Left lung (tissue), 10 donors: ENCODE results near the gene GRIN2C. TPM values are rescaled to one million over a fixed set of nuclear protein-coding genes. Genes with fewer than 3 reads are reported as not detected.

Source experiments
- ATAC-seq: fragments of 200-7000 bp; cut with Tn5 transposase; one replicate; pipeline ENCODE4 v1.9.1; 2020; ENCODE audit warnings: moderate library complexity
- DNase-seq, 4 donors: peaks; one replicate each; pipeline ENCODE4 v3.0.0-alpha.2; 2013 to 2020
- H3K27ac ChIP-seq, 2 donors: fragments of 200-600 bp; sonication (generic) in 1 of 2; one replicate each; pipeline versions ENCODE4 v1.5.0 to v1.8.0; 2020 to 2021
- H3K27me3 ChIP-seq, 2 donors: fragments of 200-600 bp; sonication (generic) in 1 of 2; one replicate each; pipeline versions ENCODE4 v1.5.0 to v1.8.0; 2020 to 2021
- H3K36me3 ChIP-seq, 2 donors: fragments of 200-600 bp; sonication (generic) in 1 of 2; one replicate each; pipeline versions ENCODE4 v1.5.0 to v1.8.0; 2020 to 2021
- H3K4me1 ChIP-seq, 2 donors: fragments of 200-600 bp; one replicate each; pipeline ENCODE4 v1.8.0; 2021
- H3K4me3 ChIP-seq, 2 donors: fragments of 200-600 bp; sonication (generic) in 1 of 2; one replicate each; pipeline versions ENCODE4 v1.5.0 to v1.8.0; 2020 to 2021; ENCODE audit warnings: mild to moderate bottlenecking in 1 of 2
- H3K9me3 ChIP-seq, 2 donors: fragments of 200-600 bp; sonication (generic) in 1 of 2; one replicate each; pipeline versions ENCODE4 v1.5.0 to v1.8.0; 2020 to 2021
- intact Hi-C, 2 donors: fragments of 100-400 bp; cut with DNase I; formaldehyde crosslinking; loops; one replicate each; pipeline versions ENCODE4 v1.11.2 to v1.14.2; 2022
- polyA plus RNA-seq, 6 donors: library from polyadenylated mRNA; unstranded; fragments of 120-200 nt; gene quantifications; one replicate each; pipeline ENCODE4 v1.2.1, GENCODE V29; 2013; ENCODE audit not compliant: insufficient read length in 6 of 6
- total RNA-seq, 2 donors: library from RNA; stranded (reverse); fragmentation: NEBNext Ultra II Directional; extraction: Animal tissue kit (Norgen Biotek cat#: 25700); gene quantifications; one replicate each; pipeline ENCODE4 v1.2.1, GENCODE V29; 2021
- TF ChIP-seq, protein P1 (sequence below), 2 donors: fragments of 200-600 bp; sonication (generic) in 1 of 2; IDR thresholded peaks; one replicate each; pipeline versions ENCODE4 v1.5.0 to v1.8.0; 2021; ENCODE audit warnings: antibody characterized with exemption in 2 of 2
- donor health status: DM: no; HTN: yes; CAD: no.
- donor health status: DM: no; HTN: no; CAD: no.

The GRIN2C gene
- total and polyA plus RNA-seq, 8 donors = 0.15 to 0.43 (median 0.26) TPM; not detected in 1

DNA sequence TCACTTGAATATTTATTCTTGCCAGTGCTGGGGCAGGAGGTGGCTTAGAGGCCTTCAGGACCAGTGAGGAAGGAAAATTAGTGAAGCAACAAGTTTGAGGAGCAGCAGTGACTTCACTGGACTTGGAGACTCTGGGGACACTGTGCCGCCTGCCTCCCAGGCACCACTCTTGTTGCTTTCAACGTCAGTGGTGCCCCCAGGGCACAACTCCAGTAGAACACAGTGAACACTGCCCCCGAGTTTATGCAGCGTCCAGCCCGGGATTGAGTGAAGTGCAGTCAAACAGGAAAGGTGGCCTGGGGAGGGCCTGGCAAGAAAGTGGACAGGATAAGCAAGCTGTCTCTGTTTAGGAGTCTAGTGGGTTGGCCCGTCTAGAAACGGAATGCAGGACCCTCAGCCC, 59.2 kb downstream of the GRIN2C start:
- H3K27me3 ChIP-seq = no peaks in the 10 kb centered on the region
- H3K4me1 ChIP-seq = no peaks in the 10 kb centered on the region
- peaks cover 0 to 90% of the 10 kb centered on the region in 2 donors for H3K36me3 ChIP-seq
- intact Hi-C loops = no loop called here
- no peak overlapping the region for H3K4me3 ChIP-seq
- no peak for DNase-seq
- TF ChIP-seq, protein P1, sequence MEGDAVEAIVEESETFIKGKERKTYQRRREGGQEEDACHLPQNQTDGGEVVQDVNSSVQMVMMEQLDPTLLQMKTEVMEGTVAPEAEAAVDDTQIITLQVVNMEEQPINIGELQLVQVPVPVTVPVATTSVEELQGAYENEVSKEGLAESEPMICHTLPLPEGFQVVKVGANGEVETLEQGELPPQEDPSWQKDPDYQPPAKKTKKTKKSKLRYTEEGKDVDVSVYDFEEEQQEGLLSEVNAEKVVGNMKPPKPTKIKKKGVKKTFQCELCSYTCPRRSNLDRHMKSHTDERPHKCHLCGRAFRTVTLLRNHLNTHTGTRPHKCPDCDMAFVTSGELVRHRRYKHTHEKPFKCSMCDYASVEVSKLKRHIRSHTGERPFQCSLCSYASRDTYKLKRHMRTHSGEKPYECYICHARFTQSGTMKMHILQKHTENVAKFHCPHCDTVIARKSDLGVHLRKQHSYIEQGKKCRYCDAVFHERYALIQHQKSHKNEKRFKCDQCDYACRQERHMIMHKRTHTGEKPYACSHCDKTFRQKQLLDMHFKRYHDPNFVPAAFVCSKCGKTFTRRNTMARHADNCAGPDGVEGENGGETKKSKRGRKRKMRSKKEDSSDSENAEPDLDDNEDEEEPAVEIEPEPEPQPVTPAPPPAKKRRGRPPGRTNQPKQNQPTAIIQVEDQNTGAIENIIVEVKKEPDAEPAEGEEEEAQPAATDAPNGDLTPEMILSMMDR (IDR thresholded peaks at IDR 0.05) = no peak
- ATAC-seq = no peak
- H3K9me3 ChIP-seq = no peaks in the 10 kb centered on the region
- no peak overlapping the region for H3K27ac ChIP-seq

DNA sequence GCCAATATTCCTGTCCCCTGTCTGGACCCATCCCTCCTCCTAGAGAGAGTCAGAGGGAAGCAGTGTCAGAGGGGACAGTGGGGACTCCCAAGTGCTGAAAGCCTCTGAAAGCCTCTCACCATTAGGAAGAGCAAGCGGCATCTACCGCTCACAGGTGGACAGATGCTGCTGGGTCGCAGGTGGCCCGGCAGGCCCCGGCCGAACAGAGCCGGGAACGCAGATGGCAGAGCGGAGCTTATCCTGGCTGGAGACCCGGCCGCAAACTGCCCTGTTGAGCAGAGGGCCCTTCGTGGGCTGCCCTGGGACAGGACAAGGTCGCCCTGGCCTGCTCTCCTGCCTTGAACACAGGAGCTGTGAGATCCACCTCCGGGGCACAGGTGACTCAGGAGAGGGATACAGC, 60.6 kb downstream of the GRIN2C start:
- DNase-seq = no peak
- intact Hi-C loops = loop anchor here in 1 of 2 donors (5.0 kb wide), 1 partner anchor 113 kb away; no protein-coding TSS in a partner anchor
- H3K9me3 ChIP-seq = no peaks in the 10 kb centered on the region
- no peaks in the 10 kb centered on the region for H3K4me1 ChIP-seq
- no peak overlapping the region for H3K27ac ChIP-seq
- peaks cover 0 to 93% of the 10 kb centered on the region in 2 donors for H3K36me3 ChIP-seq
- ATAC-seq = no peak
- TF ChIP-seq, protein P1 (IDR thresholded peaks at IDR 0.05) = no peak
- no peaks in the 10 kb centered on the region for H3K27me3 ChIP-seq
- no peak overlapping the region for H3K4me3 ChIP-seq

DNA sequence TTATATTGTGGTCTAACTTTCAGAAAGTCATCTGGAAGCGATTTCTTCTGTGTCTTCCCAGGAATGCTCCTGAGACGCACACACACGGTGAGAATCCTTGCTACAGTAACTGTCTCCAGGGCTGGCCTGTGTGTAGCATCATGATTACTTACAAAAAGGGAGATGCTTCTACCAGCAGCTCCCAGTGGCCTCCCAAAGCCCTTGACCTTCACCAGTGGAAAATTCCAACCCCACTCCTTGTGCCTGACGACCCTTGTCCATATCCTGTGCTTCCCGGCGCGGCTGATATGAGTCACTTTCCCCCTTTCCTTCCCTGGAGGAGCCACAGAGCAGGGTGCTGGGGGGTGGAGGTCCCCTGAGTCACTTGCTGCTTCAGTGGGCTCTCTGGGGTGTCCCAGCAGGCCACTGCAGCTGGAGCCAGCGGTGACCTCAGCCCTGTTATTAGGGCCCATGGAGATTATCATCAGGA, 61.4 kb downstream of the GRIN2C start:
- ATAC-seq = no peak
- H3K36me3 ChIP-seq = peaks cover 0 to 92% of the 10 kb centered on the region in 2 donors
- no peaks in the 10 kb centered on the region for H3K4me1 ChIP-seq
- no peak for DNase-seq
- no peak overlapping the region for H3K27ac ChIP-seq
- intact Hi-C loops = loop anchor here in 1 of 2 donors (5.0 kb wide), 1 partner anchor 114 kb away; no protein-coding TSS in a partner anchor
- H3K27me3 ChIP-seq = no peaks in the 10 kb centered on the region
- TF ChIP-seq, protein P1 (IDR thresholded peaks at IDR 0.05) = no peak
- H3K4me3 ChIP-seq = no peak overlapping the region
- no peaks in the 10 kb centered on the region for H3K9me3 ChIP-seq

DNA sequence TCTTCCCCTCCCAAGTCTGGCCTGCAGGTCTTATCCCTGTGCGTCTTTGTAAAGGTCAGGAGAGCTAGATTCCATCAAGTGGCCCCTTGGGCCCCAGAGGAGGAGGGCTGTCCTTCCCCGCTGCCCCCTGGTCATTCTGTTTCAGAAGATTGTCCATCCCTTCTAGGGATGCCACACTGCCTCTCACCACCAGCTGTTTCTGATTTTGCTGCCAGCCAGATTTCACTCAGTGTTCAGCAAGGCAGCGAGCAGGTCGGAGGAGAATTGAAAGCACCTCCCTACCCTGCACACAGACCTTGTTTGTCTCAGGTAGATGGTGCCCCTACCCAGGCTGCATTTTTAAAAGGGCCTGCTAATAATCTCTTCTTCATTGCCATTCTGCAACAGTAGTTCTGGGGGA, 61.9 kb downstream of the GRIN2C start:
- Histone ChIP-seq H3K9me3 (no peaks in the 10 kb centered on the region), H3K27me3 (no peaks in the 10 kb centered on the region), H3K27ac (no peak overlapping the region), H3K4me1 (no peaks in the 10 kb centered on the region), H3K4me3 (no peak overlapping the region), H3K36me3 (peaks cover 0 to 94% of the 10 kb centered on the region in 2 donors)
- TF ChIP-seq, protein P1 (IDR thresholded peaks at IDR 0.05) = no peak
- ATAC-seq (no peak), DNase-seq (no peak)
- intact Hi-C loops = loop anchor here in 1 of 2 donors (5.0 kb wide), 1 partner anchor 114 kb away; no protein-coding TSS in a partner anchor

DNA sequence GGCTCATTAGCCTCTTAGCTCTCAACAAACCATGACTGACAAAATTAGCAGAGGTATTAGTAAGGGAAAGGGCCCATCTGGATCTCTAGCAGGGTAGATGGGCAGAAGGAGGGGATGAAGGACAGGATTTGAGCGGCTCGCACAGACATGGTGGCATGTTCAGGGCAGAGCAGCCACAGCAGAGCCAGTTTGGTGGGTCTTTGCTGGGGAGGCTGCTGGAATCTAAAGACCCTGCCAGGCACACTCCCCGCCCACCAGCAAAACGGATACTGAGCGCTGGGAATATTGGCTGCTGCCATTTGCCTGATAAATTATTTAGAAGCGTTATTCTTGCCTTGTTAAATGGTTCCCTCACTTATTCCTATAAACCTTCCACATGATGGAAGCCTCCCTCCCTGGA, 62.8 kb downstream of the GRIN2C start:
- H3K36me3 ChIP-seq = peaks cover 0 to 98% of the 10 kb centered on the region in 2 donors
- H3K4me3 ChIP-seq = no peak overlapping the region
- H3K27ac ChIP-seq = no peak overlapping the region
- ATAC-seq (no peak), DNase-seq (no peak)
- H3K4me1 ChIP-seq = peaks cover 0 to under 1% of the 10 kb centered on the region in 2 donors
- H3K27me3 ChIP-seq = no peaks in the 10 kb centered on the region
- no peaks in the 10 kb centered on the region for H3K9me3 ChIP-seq
- TF ChIP-seq, protein P1 (IDR thresholded peaks at IDR 0.05) = no peak
- intact Hi-C loops = loop anchor here in 1 of 2 donors (5.0 kb wide), 1 partner anchor 115 kb away; no protein-coding TSS in a partner anchor
